H1 (cell line): ENCODE results near the gene SMIM31. TPM values are rescaled to one million over a fixed set of nuclear protein-coding genes. Genes with fewer than 3 reads are reported as not detected.

Experiments
- CTCF ChIA-PET: fragments of 300-600 bp; sonication (Branson Sonifier 250); formaldehyde crosslinking; loops from one replicate; lab custom pipeline; 2021; ENCODE audit not compliant: partially characterized antibody; lab: Charles Lee
- POLR2A ChIA-PET: fragments of 300-600 bp; sonication (Branson Sonifier 250); formaldehyde crosslinking; loops from one replicate; lab custom pipeline; 2021; ENCODE audit warnings: inconsistent platforms; ENCODE audit not compliant: partially characterized antibody; lab: Charles Lee
- DNase-seq, 2 experiments: peaks; one replicate each; pipeline versions ENCODE4 v3.0.0 to v3.0.0-alpha.2; 2010 to 2022; ENCODE audit warnings: low spot score in 2 of 2, low read depth in 1 of 2, mixed read lengths in 1 of 2
- FAIRE-seq: peaks from 2 replicates; lab custom pipeline; 2011; peaks lifted over from hg19 to GRCh38; lab: Jason Lieb, UNC
- H2AFZ ChIP-seq: 2 replicates; pipeline ENCODE4 v1.8.1; 2012; ENCODE audit warnings: low read length, inconsistent platforms
- H2AK5ac ChIP-seq: 2 replicates; pipeline ENCODE4 v1.6.1; 2013; ENCODE audit warnings: low read depth, low read length
- H2BK120ac ChIP-seq: replicated peaks from 2 replicates; pipeline ENCODE3; 2013; ENCODE audit warnings: low read depth, low read length, inconsistent platforms
- H2BK12ac ChIP-seq: 2 replicates; pipeline ENCODE4 v1.6.1; 2013; ENCODE audit warnings: low read depth, low read length
- H2BK15ac ChIP-seq: 2 replicates; pipeline ENCODE4 v1.6.1; 2013; ENCODE audit warnings: low read length
- H2BK20ac ChIP-seq: 2 replicates; pipeline ENCODE4 v1.6.1; 2013; ENCODE audit warnings: low read length
- H2BK5ac ChIP-seq: 2 replicates; pipeline ENCODE4 v1.6.1; 2013; ENCODE audit warnings: low read depth, low read length
- H3K14ac ChIP-seq: 2 replicates; pipeline ENCODE4 v1.6.1; 2013; ENCODE audit warnings: inconsistent platforms; ENCODE audit not compliant: insufficient read length
- H3K18ac ChIP-seq: 2 replicates; pipeline ENCODE4 v1.6.1; 2013; ENCODE audit warnings: low read length; ENCODE audit errors: extremely low read depth
- H3K23ac ChIP-seq: 2 replicates; pipeline ENCODE4 v1.6.1; 2013; ENCODE audit warnings: inconsistent platforms; ENCODE audit not compliant: insufficient read length
- H3K23me2 ChIP-seq: 2 replicates; pipeline ENCODE4 v1.6.1; 2013; ENCODE audit warnings: low read depth, low read length
- H3K27ac ChIP-seq: 2 replicates; pipeline ENCODE4 v1.6.1; 2011; ENCODE audit warnings: low read depth, low read length, inconsistent platforms
- H3K27me3 ChIP-seq, 4 experiments: replicated peaks in 1 of 4; 1 replicate in 1 of 4; 2 replicates in 3 of 4; pipeline versions ENCODE4 v1.6.1 to v1.8.1; 2011 to 2013; ENCODE audit warnings: low read length in 3 of 4, mild to moderate bottlenecking in 3 of 4, inconsistent platforms in 2 of 4, mixed read lengths in 2 of 4, moderate library complexity in 1 of 4; ENCODE audit not compliant: control insufficient read depth in 3 of 4, insufficient read depth in 3 of 4; ENCODE audit errors: extremely low read depth in 1 of 4
- H3K36me3 ChIP-seq, 4 experiments: 2 replicates each; pipeline versions ENCODE4 v1.6.1 to v1.8.1; 2011 to 2013; ENCODE audit warnings: mild to moderate bottlenecking in 4 of 4, low read length in 3 of 4, moderate library complexity in 2 of 4, control low read depth in 1 of 4, inconsistent platforms in 1 of 4; ENCODE audit not compliant: insufficient read depth in 4 of 4, control insufficient read depth in 2 of 4
- H3K4ac ChIP-seq: replicated peaks from 2 replicates; pipeline ENCODE3; 2013; ENCODE audit warnings: low read length, low read depth, mixed read lengths, inconsistent platforms; ENCODE audit not compliant: insufficient read length
- H3K4me1 ChIP-seq, 4 experiments: replicated peaks in 1 of 4; 1 replicate in 1 of 4; 2 replicates in 3 of 4; pipeline versions ENCODE4 v1.6.1 to v1.8.1; 2011 to 2013; ENCODE audit warnings: low read length in 3 of 4, inconsistent platforms in 2 of 4, mixed read lengths in 1 of 4; ENCODE audit not compliant: insufficient read depth in 4 of 4, control insufficient read depth in 3 of 4
- H3K4me2 ChIP-seq, 2 experiments: 2 replicates each; pipeline versions ENCODE4 v1.6.1 to v1.8.1; 2011 to 2013; ENCODE audit warnings: low read depth in 2 of 2, low read length in 2 of 2, control low read depth in 1 of 2, inconsistent platforms in 1 of 2, mild to moderate bottlenecking in 1 of 2; ENCODE audit not compliant: insufficient read depth in 1 of 2
- H3K4me3 ChIP-seq, 4 experiments: fragments of 200-600, 300-600 bp in 1 of 4; sonication (generic), shearing (Covaris generic), sonication (Bioruptor Twin) in 1 of 4; 2 replicates each; pipeline versions ENCODE4 v1.5.1 to v1.8.1; 2011 to 2016; ENCODE audit warnings: low read length in 4 of 4, low read depth in 3 of 4, control low read depth in 2 of 4, inconsistent platforms in 2 of 4, mild to moderate bottlenecking in 2 of 4, mixed read lengths in 1 of 4, moderate library complexity in 1 of 4; ENCODE audit not compliant: insufficient read depth in 2 of 4; ENCODE audit errors: extremely low read depth in 1 of 4
- H3K56ac ChIP-seq: replicated peaks from 2 replicates; pipeline ENCODE3; 2013; ENCODE audit warnings: low read depth, mild to moderate bottlenecking, mixed read lengths, low read length, inconsistent platforms; ENCODE audit not compliant: insufficient read length
- H3K79me1 ChIP-seq: 2 replicates; pipeline ENCODE4 v1.6.1; 2013; ENCODE audit warnings: low read depth, low read length, control low read depth
- H3K79me2 ChIP-seq, 2 experiments: 2 replicates each; pipeline versions ENCODE4 v1.6.1 to v1.8.1; 2012 to 2013; ENCODE audit warnings: low read length in 2 of 2, mild to moderate bottlenecking in 2 of 2, inconsistent platforms in 1 of 2; ENCODE audit not compliant: insufficient read depth in 2 of 2, control insufficient read depth in 1 of 2
- H3K9ac ChIP-seq, 4 experiments: replicated peaks in 1 of 4; 1 replicate in 1 of 4; 2 replicates in 3 of 4; pipeline versions ENCODE4 v1.6.1 to v1.8.1; 2011 to 2013; ENCODE audit warnings: low read depth in 3 of 4, low read length in 3 of 4, control low read depth in 2 of 4, mild to moderate bottlenecking in 2 of 4, moderate library complexity in 2 of 4, inconsistent platforms in 1 of 4; ENCODE audit errors: extremely low read depth in 1 of 4
- H3K9me3 ChIP-seq, 2 experiments: 2 replicates each; pipeline versions ENCODE4 v1.6.1 to v1.8.1; 2012 to 2013; ENCODE audit warnings: mild to moderate bottlenecking in 2 of 2, moderate library complexity in 2 of 2, control low read depth in 1 of 2, inconsistent platforms in 1 of 2, low read depth in 1 of 2, low read length in 1 of 2, mixed read lengths in 1 of 2; ENCODE audit not compliant: insufficient read depth in 2 of 2
- H4K20me1 ChIP-seq, 2 experiments: replicated peaks in 1 of 2; 2 replicates each; pipeline versions ENCODE3 to v1.8.1; 2011 to 2013; ENCODE audit warnings: inconsistent platforms in 2 of 2, low read length in 2 of 2, mild to moderate bottlenecking in 1 of 2; ENCODE audit not compliant: insufficient read depth in 2 of 2, control insufficient read depth in 1 of 2
- H4K5ac ChIP-seq: 2 replicates; pipeline ENCODE4 v1.6.1; 2013; ENCODE audit warnings: low read length, low read depth, mixed read lengths, inconsistent platforms; ENCODE audit not compliant: insufficient read length
- H4K8ac ChIP-seq: 2 replicates; pipeline ENCODE4 v1.8.0; 2013; ENCODE audit warnings: mild to moderate bottlenecking, moderate library complexity, low read length, inconsistent platforms; ENCODE audit not compliant: insufficient read depth; ENCODE audit errors: extremely low read depth
- H4K91ac ChIP-seq: replicated peaks from 2 replicates; pipeline ENCODE3; 2013; ENCODE audit warnings: low read length, mixed read lengths, inconsistent platforms; ENCODE audit not compliant: insufficient read length
- ATF3 ChIP-seq: IDR thresholded peaks from 2 replicates; pipeline ENCODE4 v1.6.1; 2011; ENCODE audit warnings: low read depth, mild to moderate bottlenecking, low read length; ENCODE audit not compliant: insufficient read depth
- BACH1 ChIP-seq: IDR thresholded peaks from 2 replicates; pipeline ENCODE4 v1.6.1; 2012; ENCODE audit warnings: low read length, improper control_type of control experiment
- BCL11A ChIP-seq, 2 experiments: IDR thresholded peaks; one replicate each; pipeline ENCODE4 v1.6.1; 2011; ENCODE audit warnings: low read depth in 2 of 2, low read length in 2 of 2, mild to moderate bottlenecking in 2 of 2
- CBX8 ChIP-seq: fragments of 300-800, 300-1000 bp; sonication (generic); IDR thresholded peaks from 2 replicates; pipeline ENCODE4 v1.7.1; 2016; ENCODE audit warnings: low read depth, low read length, borderline replicate concordance
- FOSL1 ChIP-seq: IDR thresholded peaks from 2 replicates; pipeline ENCODE4 v1.6.1; 2011; ENCODE audit warnings: mild to moderate bottlenecking, low read depth, low read length, moderate library complexity; ENCODE audit not compliant: insufficient read depth
- GTF2F1 ChIP-seq: IDR thresholded peaks from 2 replicates; pipeline ENCODE4 v1.6.1; 2012; ENCODE audit warnings: low read depth, low read length, improper control_type of control experiment, borderline replicate concordance
- JUN ChIP-seq: IDR thresholded peaks from 2 replicates; pipeline ENCODE4 v1.6.1; 2011; ENCODE audit warnings: low read depth, mild to moderate bottlenecking, improper control_type of control experiment, low read length
- KDM4A ChIP-seq: IDR thresholded peaks from one replicate; pipeline ENCODE4 v1.7.1; 2012; ENCODE audit warnings: low read depth, mild to moderate bottlenecking, moderate library complexity, low read length, inconsistent platforms; ENCODE audit not compliant: severe bottlenecking
- NRF1 ChIP-seq: IDR thresholded peaks from 2 replicates; pipeline ENCODE4 v1.6.1; 2011; ENCODE audit warnings: mild to moderate bottlenecking, low read depth, low read length, improper control_type of control experiment
- RNF2 ChIP-seq: fragments of 200-900, 300-1000 bp; sonication (generic); IDR thresholded peaks from 2 replicates; pipeline ENCODE4 v1.7.1; 2016; ENCODE audit warnings: borderline replicate concordance, low read depth, mild to moderate bottlenecking, antibody characterized with exemption, low read length; ENCODE audit not compliant: poor library complexity, severe bottlenecking; ENCODE audit errors: missing control alignments
- SAP30 ChIP-seq: fragments of 300-600 bp; sonication (generic); IDR thresholded peaks from 2 replicates; pipeline ENCODE4 v1.7.1; 2012; ENCODE audit warnings: low read length, moderate library complexity, mild to moderate bottlenecking, inconsistent platforms; ENCODE audit not compliant: insufficient read depth, insufficient replicate concordance
- SP4 ChIP-seq: IDR thresholded peaks from 2 replicates; pipeline ENCODE4 v1.6.1; 2012; ENCODE audit warnings: low read length, inconsistent platforms
- TEAD4 ChIP-seq: IDR thresholded peaks from 2 replicates; pipeline ENCODE4 v1.6.1; 2012; ENCODE audit warnings: low read depth, low read length, inconsistent platforms, mixed read lengths
- ZNF274 ChIP-seq: IDR thresholded peaks from 2 replicates; pipeline ENCODE4 v1.7.0; 2012; ENCODE audit warnings: low read length, borderline replicate concordance; ENCODE audit errors: extremely low read depth
- WGBS, 2 experiments: shearing (Covaris generic) in 1 of 2; methylation state at CpG; one replicate each; pipeline versions ENCODE4 v1.1.6 to v1.1.7; 2013 to 2015; ENCODE audit warnings: low lambda C conversion rate in 2 of 2, mixed read lengths in 2 of 2, inconsistent platforms in 1 of 2, low coverage in 1 of 2, missing lambda C conversion rate in 1 of 2; ENCODE audit not compliant: insufficient replicate concordance in 2 of 2, insufficient coverage in 1 of 2, insufficient read length in 1 of 2; ENCODE audit errors: extremely low coverage in 1 of 2, missing lambda C conversion rate in 1 of 2; 5-methylcytosine and 5-hydroxymethylcytosine counted together
- polyA plus RNA-seq, 7 experiments: library from polyadenylated mRNA; depleted of rRNA in 3 of 7; stranded (reverse) in 5 of 7; unstranded in 2 of 7; fragments of >200 nt in 5 of 7; fragments of 200-250 nt in 2 of 7; gene quantifications; 1 replicate in 5 of 7; 2 replicates in 1 of 7; 4 replicates in 1 of 7; pipeline versions ENCODE4 v1.2.1 to v1.2.3, GENCODE V29; 2011 to 2013; ENCODE audit warnings: missing spikeins in 2 of 7, mixed read lengths in 2 of 7
- total RNA-seq: library from RNA; stranded (reverse); fragmentation: NEBNext Ultra II Directional; extraction: Animal tissue kit (Norgen Biotek cat#: 25700); gene quantifications from 2 replicates; pipeline ENCODE4 v1.2.1, GENCODE V29; 2021

The SMIM31 gene
- total and polyA plus RNA-seq, 2 of the 8 experiments (the other 6 are each of a cell fraction or from before 2014, with no cell fraction given) = not detected

- H4K5ac ChIP-seq = no peak overlapping the region
- H3K79me1 ChIP-seq = no peaks in the 10 kb centered on the region
- peaks cover 4 to 5% of the 10 kb centered on the region in 2 experiments; a peak in 1 of 4 replicates for H3K9me3 ChIP-seq
- H3K4ac ChIP-seq = no peak overlapping the region
- H2BK15ac ChIP-seq = no peak overlapping the region
- no peak overlapping the region for H3K18ac ChIP-seq
- H3K27ac ChIP-seq = no peak overlapping the region
- no peaks in the 10 kb centered on the region for H3K79me2 ChIP-seq
- FAIRE-seq (no peak), DNase-seq (no peak)
- H2BK20ac ChIP-seq = no peak overlapping the region
- no peaks in the 10 kb centered on the region for H3K27me3 ChIP-seq
- H2AFZ ChIP-seq = no peak overlapping the region
- H4K20me1 ChIP-seq = no peaks in the 10 kb centered on the region
- H3K4me1 ChIP-seq = no peaks in the 10 kb centered on the region
- H2BK120ac ChIP-seq = no peak overlapping the region
- ChIA-PET CTCF (no interaction called here), POLR2A (no interaction called here)
- H3K56ac ChIP-seq = no peak overlapping the region
- no peak overlapping the region for H3K14ac ChIP-seq
- H4K91ac ChIP-seq = no peak overlapping the region
- H2BK5ac ChIP-seq = no peak overlapping the region
- H4K8ac ChIP-seq = no peak overlapping the region
- no peak overlapping the region for H3K4me2 ChIP-seq
- no peaks in the 10 kb centered on the region for H3K23me2 ChIP-seq
- H3K36me3 ChIP-seq = no peaks in the 10 kb centered on the region
- H3K23ac ChIP-seq = no peak overlapping the region
- no peak overlapping the region for H2AK5ac ChIP-seq
- no peak overlapping the region for H3K4me3 ChIP-seq
- no peak overlapping the region for H3K9ac ChIP-seq
- 78% methylated on average over 2 of the region's 2 CpGs; no CpG with 5 or more reads in 1 of the 2 experiments for WGBS, 2 experiments
- no peak overlapping the region for H2BK12ac ChIP-seq
- TF ChIP-seq TEAD4 = no peak
- no peak for TF ChIP-seq KDM4A
- TF ChIP-seq FOSL1 = no peak
- no peak for TF ChIP-seq ZNF274
- no peak for TF ChIP-seq GTF2F1
- no peak for TF ChIP-seq CBX8
- TF ChIP-seq NRF1 = no peak
- no peak for TF ChIP-seq BACH1
- TF ChIP-seq SP4 = no peak
- TF ChIP-seq JUN = no peak
- TF ChIP-seq RNF2 = no peak
- TF ChIP-seq ATF3 = no peak
- no peak for TF ChIP-seq BCL11A (IDR thresholded peaks at IDR 0.05; ENCODE audit: low read depth in 2 of 2, low read length in 2 of 2)
- TF ChIP-seq SAP30 = no peak
These were observed 2.8 kb downstream of the SMIM31 start for GRCh38 chr4:164756686-164757085.
